DOHH2 (cell line): ENCODE data around the gene TRAPPC11.

ENCODE experiments used
- H3F3A ChIP-seq: fragments of 200-600 bp; sonication (generic), shearing (Covaris generic); 2 replicates; pipeline ENCODE4 v1.6.0; 2016; ENCODE audit warnings: antibody characterized with exemption, mild to moderate bottlenecking; ENCODE audit not compliant: control insufficient read depth, insufficient read depth
- H3K27ac ChIP-seq: fragments of 200-600 bp; sonication (generic); 2 replicates; pipeline ENCODE4 v1.5.1; 2014; ENCODE audit warnings: low read depth, mild to moderate bottlenecking, low read length, moderate library complexity
- H3K27me3 ChIP-seq: fragments of 200-600 bp; sonication (generic); 2 replicates; pipeline ENCODE4 v1.6.1; 2014; ENCODE audit warnings: mild to moderate bottlenecking, low read length, mixed read lengths; ENCODE audit not compliant: control insufficient read depth
- H3K36me3 ChIP-seq: fragments of 200-600 bp; sonication (generic); 2 replicates; pipeline ENCODE4 v1.6.1; 2014; ENCODE audit warnings: mild to moderate bottlenecking, low read length, moderate library complexity, mixed read lengths; ENCODE audit not compliant: control insufficient read depth
- H3K4me1 ChIP-seq: fragments of 200-600 bp; sonication (generic); 2 replicates; pipeline ENCODE4 v1.6.1; 2014; ENCODE audit warnings: mild to moderate bottlenecking, low read length, mixed read lengths; ENCODE audit not compliant: control insufficient read depth
- H3K4me2 ChIP-seq: fragments of 200-600 bp; sonication (generic); 2 replicates; pipeline ENCODE4 v1.6.0; 2014; ENCODE audit warnings: mild to moderate bottlenecking, low read length, moderate library complexity
- H3K4me3 ChIP-seq: fragments of 200-600 bp; sonication (generic); 2 replicates; pipeline ENCODE4 v1.5.1; 2014; ENCODE audit warnings: mild to moderate bottlenecking, low read length, mixed read lengths
- H3K79me2 ChIP-seq: fragments of 200-600 bp; sonication (generic); 2 replicates; pipeline ENCODE4 v1.6.1; 2014; ENCODE audit warnings: mild to moderate bottlenecking, low read length, mixed read lengths; ENCODE audit not compliant: control insufficient read depth
- H3K9me2 ChIP-seq: fragments of 200-600 bp; sonication (generic); replicated peaks from 2 replicates; pipeline ENCODE4 v1.6.1; 2014; ENCODE audit warnings: mild to moderate bottlenecking, low read length, mixed read lengths; ENCODE audit not compliant: control insufficient read depth
- H3K9me3 ChIP-seq: fragments of 200-600 bp; sonication (generic); 2 replicates; pipeline ENCODE4 v1.6.1; 2014; ENCODE audit warnings: antibody characterized with exemption, low read length, mixed read lengths; ENCODE audit not compliant: control insufficient read depth, insufficient read depth
- H4K20me1 ChIP-seq: fragments of 200-600 bp; sonication (generic); 2 replicates; pipeline ENCODE4 v1.6.0; 2014; ENCODE audit warnings: low read depth, mild to moderate bottlenecking, antibody characterized with exemption, low read length, moderate library complexity; ENCODE audit not compliant: control insufficient read depth, insufficient read depth
- CTCF ChIP-seq: fragments of 200-600 bp; sonication (generic); IDR thresholded peaks from one replicate; pipeline ENCODE4 v1.5.1; 2014; ENCODE audit warnings: antibody characterized with exemption, mild to moderate bottlenecking, low read depth, low read length; ENCODE audit not compliant: poor library complexity, severe bottlenecking
- EZH2phosphoT487 ChIP-seq: fragments of 200-600 bp; sonication (generic); IDR thresholded peaks from 2 replicates; pipeline ENCODE4 v1.6.1; 2017; ENCODE audit warnings: borderline replicate concordance, mild to moderate bottlenecking, antibody characterized with exemption, low read length, moderate library complexity, mixed read lengths

Gene TRAPPC11

GRCh38 chr4:183674153-183674552 is 15.1 kb downstream of the TRAPPC11 start:
- Histone ChIP-seq H3K27ac (no peak overlapping the region), H3K4me2 (no peak overlapping the region), H3K9me2 (no peaks in the 10 kb centered on the region), H3F3A (no peaks in the 10 kb centered on the region), H3K9me3 (no peaks in the 10 kb centered on the region), H3K27me3 (no peaks in the 10 kb centered on the region), H3K36me3 (peaks cover 43% of the 10 kb centered on the region), H3K79me2 (no peaks in the 10 kb centered on the region), H3K4me3 (no peak overlapping the region), H4K20me1 (no peaks in the 10 kb centered on the region), H3K4me1 (no peaks in the 10 kb centered on the region)
- no peak for TF ChIP-seq CTCF
- no peak for TF ChIP-seq EZH2phosphoT487

- Histone ChIP-seq H3K27ac (no peak overlapping the region), H4K20me1 (no peaks in the 10 kb centered on the region)
Observed at GRCh38 chr4:183675625-183676024, 16.5 kb downstream of the TRAPPC11 start.

GRCh38 chr4:183681119-183681518 is 22.0 kb downstream of the TRAPPC11 start:
- Histone ChIP-seq H3K9me2 (no peaks in the 10 kb centered on the region), H3K4me1 (no peaks in the 10 kb centered on the region), H3K27me3 (no peaks in the 10 kb centered on the region), H3K79me2 (no peaks in the 10 kb centered on the region), H3K4me3 (no peak overlapping the region), H3K9me3 (no peaks in the 10 kb centered on the region), H3K27ac (no peak overlapping the region), H3F3A (no peaks in the 10 kb centered on the region), H3K4me2 (no peak overlapping the region), H3K36me3 (peaks cover 50% of the 10 kb centered on the region), H4K20me1 (no peaks in the 10 kb centered on the region)
- TF ChIP-seq CTCF = no peak
- no peak for TF ChIP-seq EZH2phosphoT487

More at GRCh38 chr4:183675625-183676024, 16.5 kb downstream of the TRAPPC11 start:
- H3K4me2 ChIP-seq = no peak overlapping the region
- no peaks in the 10 kb centered on the region for H3K9me3 ChIP-seq
- no peak overlapping the region for H3K4me3 ChIP-seq
- H3F3A ChIP-seq = no peaks in the 10 kb centered on the region
- H3K79me2 ChIP-seq = no peaks in the 10 kb centered on the region
- no peaks in the 10 kb centered on the region for H3K9me2 ChIP-seq
- peaks cover 40% of the 10 kb centered on the region for H3K36me3 ChIP-seq
- no peak for TF ChIP-seq EZH2phosphoT487
- TF ChIP-seq CTCF = no peak
- no peaks in the 10 kb centered on the region for H3K27me3 ChIP-seq
- no peaks in the 10 kb centered on the region for H3K4me1 ChIP-seq
